Ectodermal cell (in vitro differentiated cells): ENCODE measurements around the gene MGAT5.

ENCODE experiments used
- H3K27ac ChIP-seq: 2 replicates; pipeline ENCODE4 v1.7.0; 2013; ENCODE audit warnings: mild to moderate bottlenecking, low read depth, low read length; ENCODE audit not compliant: insufficient read depth, poor library complexity, severe bottlenecking
- H3K27me3 ChIP-seq: 2 replicates; pipeline ENCODE4 v1.7.0; 2013; ENCODE audit warnings: mild to moderate bottlenecking, low read length; ENCODE audit not compliant: insufficient read depth, control insufficient read depth, poor library complexity, severe bottlenecking
- H3K36me3 ChIP-seq: one replicate; pipeline ENCODE4 v1.7.0; 2013; ENCODE audit warnings: low read length; ENCODE audit not compliant: control insufficient read depth, insufficient read depth
- H3K4me1 ChIP-seq: one replicate; pipeline ENCODE4 v1.7.0; 2013; ENCODE audit warnings: low read length; ENCODE audit not compliant: control insufficient read depth, insufficient read depth
- H3K4me3 ChIP-seq: 2 replicates; pipeline ENCODE4 v1.7.0; 2013; ENCODE audit warnings: low read depth, low read length, control low read depth; ENCODE audit not compliant: insufficient read depth
- H3K9me3 ChIP-seq: 2 replicates; pipeline ENCODE4 v1.7.0; 2013; ENCODE audit warnings: mild to moderate bottlenecking, low read length, moderate library complexity; ENCODE audit not compliant: control insufficient read depth
- WGBS, 2 experiments: methylation state at CpG; one replicate each; pipeline ENCODE4 v1.1.7; 2013; ENCODE audit warnings: missing lambda C conversion rate in 2 of 2; 5-methylcytosine and 5-hydroxymethylcytosine counted together

The MGAT5 gene

GRCh38 chr2:134368009-134368817, 114.3 kb downstream of the MGAT5 start:
- WGBS, 2 experiments: 89 to 92% methylated on average over 6 of the region's 6 CpGs
- no peaks in the 10 kb centered on the region for H3K27me3 ChIP-seq
- H3K27ac ChIP-seq: no peak overlapping the region
- H3K4me3 ChIP-seq: no peak overlapping the region
- no peaks in the 10 kb centered on the region for H3K36me3 ChIP-seq
- no peaks in the 10 kb centered on the region for H3K9me3 ChIP-seq
- H3K4me1 ChIP-seq: peaks cover 4% of the 10 kb centered on the region

DNA sequence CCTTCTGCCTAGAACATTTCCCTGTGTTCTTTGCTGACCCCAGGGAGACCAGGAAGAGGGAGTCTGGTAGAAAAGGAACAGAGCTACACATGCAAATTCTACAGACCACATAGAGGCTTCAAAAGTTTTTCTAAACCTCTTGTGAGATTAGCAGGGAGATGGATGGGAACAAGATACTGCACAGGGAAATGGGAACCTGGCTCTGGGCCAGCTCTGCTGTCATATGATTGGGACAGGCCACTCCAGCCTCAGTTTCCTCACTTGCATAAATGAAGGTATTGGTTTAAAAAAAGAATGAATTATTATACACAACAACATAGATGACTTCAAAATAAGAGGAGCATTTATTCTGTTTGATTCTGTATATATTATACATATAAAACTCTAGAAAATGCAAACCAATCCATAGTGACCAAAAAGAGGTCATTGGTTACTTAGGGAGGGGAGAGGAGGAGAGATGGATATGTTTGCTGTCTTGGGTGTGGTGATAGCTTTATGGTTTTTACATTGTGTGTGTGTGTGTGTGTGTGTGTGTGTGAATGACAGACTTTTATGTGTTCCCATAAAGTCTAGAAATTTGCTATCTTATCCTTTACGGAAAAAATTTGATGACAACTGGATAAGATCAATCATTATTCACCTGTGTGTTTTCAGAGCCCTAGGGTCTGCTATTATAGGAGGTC, 115.5 kb downstream of the MGAT5 start:
- Histone ChIP-seq H3K36me3 (no peaks in the 10 kb centered on the region), H3K27ac (no peak overlapping the region)
- 87 to 94% methylated on average over 1 of the region's 1 CpG for WGBS, 2 experiments

GRCh38 chr2:134370655-134371445, 117.0 kb downstream of the MGAT5 start:
- Histone ChIP-seq H3K4me1 (peaks cover 4% of the 10 kb centered on the region), H3K4me3 (no peak overlapping the region), H3K27ac (no peak overlapping the region), H3K36me3 (no peaks in the 10 kb centered on the region), H3K9me3 (no peaks in the 10 kb centered on the region), H3K27me3 (no peaks in the 10 kb centered on the region)
- 90 to 91% methylated on average over 10 of the region's 10 CpGs for WGBS, 2 experiments

More for the DNA sequence above, 115.5 kb downstream of the MGAT5 start:
- peaks cover 4% of the 10 kb centered on the region for H3K4me1 ChIP-seq
- no peak overlapping the region for H3K4me3 ChIP-seq
- no peaks in the 10 kb centered on the region for H3K27me3 ChIP-seq
- no peaks in the 10 kb centered on the region for H3K9me3 ChIP-seq

- H3K27ac ChIP-seq: no peak overlapping the region
- H3K27me3 ChIP-seq: no peaks in the 10 kb centered on the region
- 89 to 96% methylated on average over 4 to 5 of the region's 5 CpGs for WGBS, 2 experiments
Observed at GRCh38 chr2:134372141-134372540, 118.3 kb downstream of the MGAT5 start.

GRCh38 chr2:134372611-134373131, 118.8 kb downstream of the MGAT5 start:
- Histone ChIP-seq H3K4me3 (no peak overlapping the region), H3K36me3 (no peaks in the 10 kb centered on the region), H3K27ac (no peak overlapping the region), H3K27me3 (no peaks in the 10 kb centered on the region), H3K4me1 (peaks cover 4% of the 10 kb centered on the region), H3K9me3 (no peaks in the 10 kb centered on the region)
- WGBS, 2 experiments: 94 to 99% methylated on average over 7 of the region's 7 CpGs

More at GRCh38 chr2:134372141-134372540, 118.3 kb downstream of the MGAT5 start:
- peaks cover 4% of the 10 kb centered on the region for H3K4me1 ChIP-seq
- H3K36me3 ChIP-seq: no peaks in the 10 kb centered on the region
- no peak overlapping the region for H3K4me3 ChIP-seq
- no peaks in the 10 kb centered on the region for H3K9me3 ChIP-seq

GRCh38 chr2:134375935-134376334, 122.1 kb downstream of the MGAT5 start:
- 86 to 87% methylated on average over 3 of the region's 3 CpGs for WGBS, 2 experiments
- no peaks in the 10 kb centered on the region for H3K4me1 ChIP-seq

GRCh38 chr2:134377730-134378129, 123.9 kb downstream of the MGAT5 start:
- Histone ChIP-seq H3K36me3 (no peaks in the 10 kb centered on the region), H3K4me1 (no peaks in the 10 kb centered on the region), H3K4me3 (no peak overlapping the region), H3K9me3 (no peaks in the 10 kb centered on the region), H3K27ac (no peak overlapping the region), H3K27me3 (no peaks in the 10 kb centered on the region)
- WGBS, 2 experiments: 95 to 96% methylated on average over 7 of the region's 7 CpGs

More at GRCh38 chr2:134375935-134376334, 122.1 kb downstream of the MGAT5 start:
- Histone ChIP-seq H3K4me3 (no peak overlapping the region), H3K9me3 (no peaks in the 10 kb centered on the region), H3K27ac (no peak overlapping the region), H3K36me3 (no peaks in the 10 kb centered on the region), H3K27me3 (no peaks in the 10 kb centered on the region)

GRCh38 chr2:134379293-134379692, 125.4 kb downstream of the MGAT5 start:
- 91% methylated on average over 6 of the region's 6 CpGs for WGBS, 2 experiments
- H3K4me1 ChIP-seq: no peaks in the 10 kb centered on the region
- no peak overlapping the region for H3K27ac ChIP-seq
- H3K4me3 ChIP-seq: no peak overlapping the region
- no peaks in the 10 kb centered on the region for H3K9me3 ChIP-seq
- no peaks in the 10 kb centered on the region for H3K36me3 ChIP-seq
- H3K27me3 ChIP-seq: no peaks in the 10 kb centered on the region

- WGBS, 2 experiments: 97 to 98% methylated on average over 3 of the region's 3 CpGs
- Histone ChIP-seq H3K27ac (no peak overlapping the region), H3K27me3 (no peaks in the 10 kb centered on the region)
Observed at GRCh38 chr2:134379722-134380121, 125.8 kb downstream of the MGAT5 start.

More at GRCh38 chr2:134379722-134380121, 125.8 kb downstream of the MGAT5 start:
- Histone ChIP-seq H3K9me3 (no peaks in the 10 kb centered on the region), H3K36me3 (no peaks in the 10 kb centered on the region), H3K4me1 (no peaks in the 10 kb centered on the region), H3K4me3 (no peak overlapping the region)
